Ishikawa (cell line): Measurements from ENCODE around the gene APOL6.

Experiments
- CEBPB ChIP-seq: IDR thresholded peaks from 2 replicates; pipeline ENCODE4 v1.6.1; 2012
- EGR1 ChIP-seq: IDR thresholded peaks from 2 replicates; pipeline ENCODE4 v1.6.1; 2012
- EP300 ChIP-seq: IDR thresholded peaks from 2 replicates; pipeline ENCODE4 v1.6.1; 2012; ENCODE audit warnings: borderline replicate concordance
- FOXM1 ChIP-seq: IDR thresholded peaks from 2 replicates; pipeline ENCODE4 v1.6.1; 2012; ENCODE audit warnings: low read depth, borderline replicate concordance
- MAX ChIP-seq: IDR thresholded peaks from 2 replicates; pipeline ENCODE4 v1.6.1; 2012
- NFIC ChIP-seq: IDR thresholded peaks from 2 replicates; pipeline ENCODE4 v1.6.1; 2012
- RAD21 ChIP-seq: IDR thresholded peaks from 2 replicates; pipeline ENCODE4 v1.6.1; 2012; ENCODE audit warnings: low read depth
- REST ChIP-seq: IDR thresholded peaks from 2 replicates; pipeline ENCODE4 v1.6.1; 2012; ENCODE audit warnings: low read depth, mild to moderate bottlenecking
- TAF1 ChIP-seq: IDR thresholded peaks from 2 replicates; pipeline ENCODE4 v1.6.1; 2012; ENCODE audit warnings: low read depth, mild to moderate bottlenecking
- TCF12 ChIP-seq: IDR thresholded peaks from 2 replicates; pipeline ENCODE4 v1.6.1; 2012; ENCODE audit warnings: low read depth
- TEAD4 ChIP-seq: IDR thresholded peaks from 2 replicates; pipeline ENCODE4 v1.6.1; 2012
- ZBTB7A ChIP-seq: IDR thresholded peaks from 2 replicates; pipeline ENCODE4 v1.6.1; 2012; ENCODE audit warnings: low read depth

GRCh38 chr22:35604621-35605368 lies 43.5 kb upstream of the APOL6 start:
- TF ChIP-seq FOXM1 (no peak), TAF1 (no peak), ZBTB7A (no peak), MAX (no peak), RAD21 (no peak), REST (no peak), CEBPB (no peak), EGR1 (no peak), EP300 (no peak), TEAD4 (no peak), TCF12 (no peak), NFIC (no peak)
